Astrocyte (in vitro differentiated cells and primary cell): ENCODE results near the gene MYPOP.

Experiments
- CTCF ChIP-seq: IDR thresholded peaks from 2 replicates; pipeline ENCODE4 v1.5.1; 2011; ENCODE audit warnings: low read depth, mild to moderate bottlenecking, inconsistent platforms, low read length, moderate library complexity; ENCODE audit not compliant: insufficient read depth
- EZH2 ChIP-seq: IDR thresholded peaks from 2 replicates; pipeline ENCODE4 v1.6.1; 2012; ENCODE audit warnings: mild to moderate bottlenecking, low read length, inconsistent platforms; ENCODE audit not compliant: insufficient read depth

- TF ChIP-seq CTCF (no peak), EZH2 (no peak)
Measured at GRCh38 chr19:45895519-45895972, 6.9 kb downstream of the MYPOP start.
